H1 (cell line): ENCODE results near the gene SRP14. TPM values are rescaled to one million over a fixed set of nuclear protein-coding genes. Genes with fewer than 3 reads are reported as not detected.

Experiments
- NRF1 ChIP-seq: IDR thresholded peaks from 2 replicates; pipeline ENCODE4 v1.6.1; 2011; ENCODE audit warnings: mild to moderate bottlenecking, low read depth, low read length, improper control_type of control experiment
- POU5F1 ChIP-seq: IDR thresholded peaks from 2 replicates; pipeline ENCODE4 v1.6.1; 2011; ENCODE audit warnings: low read depth, mild to moderate bottlenecking, low read length, moderate library complexity
- SUZ12 ChIP-seq: fragments of 200-600 bp; sonication (generic); IDR thresholded peaks from 2 replicates; pipeline ENCODE4 v1.6.1; 2012; ENCODE audit warnings: mild to moderate bottlenecking, inconsistent platforms, low read length, moderate library complexity, mixed read lengths
- polyA plus RNA-seq, 7 experiments: library from polyadenylated mRNA; depleted of rRNA in 3 of 7; stranded (reverse) in 5 of 7; unstranded in 2 of 7; fragments of >200 nt in 5 of 7; fragments of 200-250 nt in 2 of 7; gene quantifications; 1 replicate in 5 of 7; 2 replicates in 1 of 7; 4 replicates in 1 of 7; pipeline versions ENCODE4 v1.2.1 to v1.2.3, GENCODE V29; 2011 to 2013; ENCODE audit warnings: missing spikeins in 2 of 7, mixed read lengths in 2 of 7
- total RNA-seq: library from RNA; stranded (reverse); fragmentation: NEBNext Ultra II Directional; extraction: Animal tissue kit (Norgen Biotek cat#: 25700); gene quantifications from 2 replicates; pipeline ENCODE4 v1.2.1, GENCODE V29; 2021
- TF ChIP-seq, protein P1 (sequence below): fragments of 300-600 bp; sonication (generic); IDR thresholded peaks from 2 replicates; pipeline ENCODE4 v1.7.1; 2012; ENCODE audit warnings: low read length, moderate library complexity, mild to moderate bottlenecking, inconsistent platforms; ENCODE audit not compliant: insufficient replicate concordance
- TF ChIP-seq, protein P2 (sequence below): IDR thresholded peaks from 2 replicates; pipeline ENCODE4 v1.6.1; 2011; ENCODE audit warnings: low read length, improper control_type of control experiment
- TF ChIP-seq, protein P3 (sequence below), 3 experiments: IDR thresholded peaks; 1 replicate in 2 of 3; 2 replicates in 1 of 3; pipeline versions ENCODE4 v1.5.1 to v1.6.1; 2011; ENCODE audit warnings: low read length in 3 of 3, mild to moderate bottlenecking in 3 of 3, inconsistent platforms in 2 of 3, low read depth in 1 of 3, moderate library complexity in 1 of 3; ENCODE audit not compliant: insufficient read depth in 1 of 3; ENCODE audit errors: control extremely low read depth in 1 of 3

The SRP14 gene
- total and polyA plus RNA-seq, 2 of the 8 experiments (the other 6 are each of a cell fraction or from before 2014, with no cell fraction given): 186 to 223 TPM

DNA sequence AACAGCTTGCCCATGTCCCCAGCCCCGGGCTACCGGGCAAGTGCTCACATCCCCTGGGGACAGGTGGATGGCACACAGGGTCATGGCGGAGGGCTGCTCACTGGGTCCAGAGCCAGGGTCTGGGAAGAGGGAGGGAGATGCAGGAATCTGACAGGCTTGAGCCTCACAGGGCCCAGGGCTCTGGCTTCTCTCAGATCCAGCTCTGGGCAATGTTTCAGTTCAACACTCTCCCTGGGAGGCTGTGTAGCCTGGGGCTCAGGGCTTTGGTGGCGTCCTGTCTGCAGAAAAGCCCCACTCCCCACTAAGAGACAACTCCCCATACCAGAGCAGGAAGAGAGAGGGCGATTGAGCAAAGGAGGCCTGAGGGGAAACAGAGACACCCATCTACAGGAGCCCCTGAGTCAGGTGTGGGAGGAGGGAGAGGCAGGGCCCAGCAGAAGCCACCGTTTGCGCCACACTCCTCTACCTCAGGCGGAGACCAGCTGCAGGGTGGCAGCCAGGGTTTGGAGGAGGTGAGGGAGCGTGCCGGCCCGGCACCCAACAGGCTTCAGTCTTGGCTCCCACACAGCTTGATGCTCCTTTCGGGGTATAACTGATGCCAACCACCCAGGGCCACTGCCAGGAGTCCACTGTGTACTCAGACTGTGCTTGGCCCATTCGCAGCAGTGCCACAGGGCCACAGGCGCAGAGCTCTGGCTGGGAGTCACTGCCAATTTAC lies 16.8 kb upstream of the SRP14 start (continued):
- TF ChIP-seq, protein P1, sequence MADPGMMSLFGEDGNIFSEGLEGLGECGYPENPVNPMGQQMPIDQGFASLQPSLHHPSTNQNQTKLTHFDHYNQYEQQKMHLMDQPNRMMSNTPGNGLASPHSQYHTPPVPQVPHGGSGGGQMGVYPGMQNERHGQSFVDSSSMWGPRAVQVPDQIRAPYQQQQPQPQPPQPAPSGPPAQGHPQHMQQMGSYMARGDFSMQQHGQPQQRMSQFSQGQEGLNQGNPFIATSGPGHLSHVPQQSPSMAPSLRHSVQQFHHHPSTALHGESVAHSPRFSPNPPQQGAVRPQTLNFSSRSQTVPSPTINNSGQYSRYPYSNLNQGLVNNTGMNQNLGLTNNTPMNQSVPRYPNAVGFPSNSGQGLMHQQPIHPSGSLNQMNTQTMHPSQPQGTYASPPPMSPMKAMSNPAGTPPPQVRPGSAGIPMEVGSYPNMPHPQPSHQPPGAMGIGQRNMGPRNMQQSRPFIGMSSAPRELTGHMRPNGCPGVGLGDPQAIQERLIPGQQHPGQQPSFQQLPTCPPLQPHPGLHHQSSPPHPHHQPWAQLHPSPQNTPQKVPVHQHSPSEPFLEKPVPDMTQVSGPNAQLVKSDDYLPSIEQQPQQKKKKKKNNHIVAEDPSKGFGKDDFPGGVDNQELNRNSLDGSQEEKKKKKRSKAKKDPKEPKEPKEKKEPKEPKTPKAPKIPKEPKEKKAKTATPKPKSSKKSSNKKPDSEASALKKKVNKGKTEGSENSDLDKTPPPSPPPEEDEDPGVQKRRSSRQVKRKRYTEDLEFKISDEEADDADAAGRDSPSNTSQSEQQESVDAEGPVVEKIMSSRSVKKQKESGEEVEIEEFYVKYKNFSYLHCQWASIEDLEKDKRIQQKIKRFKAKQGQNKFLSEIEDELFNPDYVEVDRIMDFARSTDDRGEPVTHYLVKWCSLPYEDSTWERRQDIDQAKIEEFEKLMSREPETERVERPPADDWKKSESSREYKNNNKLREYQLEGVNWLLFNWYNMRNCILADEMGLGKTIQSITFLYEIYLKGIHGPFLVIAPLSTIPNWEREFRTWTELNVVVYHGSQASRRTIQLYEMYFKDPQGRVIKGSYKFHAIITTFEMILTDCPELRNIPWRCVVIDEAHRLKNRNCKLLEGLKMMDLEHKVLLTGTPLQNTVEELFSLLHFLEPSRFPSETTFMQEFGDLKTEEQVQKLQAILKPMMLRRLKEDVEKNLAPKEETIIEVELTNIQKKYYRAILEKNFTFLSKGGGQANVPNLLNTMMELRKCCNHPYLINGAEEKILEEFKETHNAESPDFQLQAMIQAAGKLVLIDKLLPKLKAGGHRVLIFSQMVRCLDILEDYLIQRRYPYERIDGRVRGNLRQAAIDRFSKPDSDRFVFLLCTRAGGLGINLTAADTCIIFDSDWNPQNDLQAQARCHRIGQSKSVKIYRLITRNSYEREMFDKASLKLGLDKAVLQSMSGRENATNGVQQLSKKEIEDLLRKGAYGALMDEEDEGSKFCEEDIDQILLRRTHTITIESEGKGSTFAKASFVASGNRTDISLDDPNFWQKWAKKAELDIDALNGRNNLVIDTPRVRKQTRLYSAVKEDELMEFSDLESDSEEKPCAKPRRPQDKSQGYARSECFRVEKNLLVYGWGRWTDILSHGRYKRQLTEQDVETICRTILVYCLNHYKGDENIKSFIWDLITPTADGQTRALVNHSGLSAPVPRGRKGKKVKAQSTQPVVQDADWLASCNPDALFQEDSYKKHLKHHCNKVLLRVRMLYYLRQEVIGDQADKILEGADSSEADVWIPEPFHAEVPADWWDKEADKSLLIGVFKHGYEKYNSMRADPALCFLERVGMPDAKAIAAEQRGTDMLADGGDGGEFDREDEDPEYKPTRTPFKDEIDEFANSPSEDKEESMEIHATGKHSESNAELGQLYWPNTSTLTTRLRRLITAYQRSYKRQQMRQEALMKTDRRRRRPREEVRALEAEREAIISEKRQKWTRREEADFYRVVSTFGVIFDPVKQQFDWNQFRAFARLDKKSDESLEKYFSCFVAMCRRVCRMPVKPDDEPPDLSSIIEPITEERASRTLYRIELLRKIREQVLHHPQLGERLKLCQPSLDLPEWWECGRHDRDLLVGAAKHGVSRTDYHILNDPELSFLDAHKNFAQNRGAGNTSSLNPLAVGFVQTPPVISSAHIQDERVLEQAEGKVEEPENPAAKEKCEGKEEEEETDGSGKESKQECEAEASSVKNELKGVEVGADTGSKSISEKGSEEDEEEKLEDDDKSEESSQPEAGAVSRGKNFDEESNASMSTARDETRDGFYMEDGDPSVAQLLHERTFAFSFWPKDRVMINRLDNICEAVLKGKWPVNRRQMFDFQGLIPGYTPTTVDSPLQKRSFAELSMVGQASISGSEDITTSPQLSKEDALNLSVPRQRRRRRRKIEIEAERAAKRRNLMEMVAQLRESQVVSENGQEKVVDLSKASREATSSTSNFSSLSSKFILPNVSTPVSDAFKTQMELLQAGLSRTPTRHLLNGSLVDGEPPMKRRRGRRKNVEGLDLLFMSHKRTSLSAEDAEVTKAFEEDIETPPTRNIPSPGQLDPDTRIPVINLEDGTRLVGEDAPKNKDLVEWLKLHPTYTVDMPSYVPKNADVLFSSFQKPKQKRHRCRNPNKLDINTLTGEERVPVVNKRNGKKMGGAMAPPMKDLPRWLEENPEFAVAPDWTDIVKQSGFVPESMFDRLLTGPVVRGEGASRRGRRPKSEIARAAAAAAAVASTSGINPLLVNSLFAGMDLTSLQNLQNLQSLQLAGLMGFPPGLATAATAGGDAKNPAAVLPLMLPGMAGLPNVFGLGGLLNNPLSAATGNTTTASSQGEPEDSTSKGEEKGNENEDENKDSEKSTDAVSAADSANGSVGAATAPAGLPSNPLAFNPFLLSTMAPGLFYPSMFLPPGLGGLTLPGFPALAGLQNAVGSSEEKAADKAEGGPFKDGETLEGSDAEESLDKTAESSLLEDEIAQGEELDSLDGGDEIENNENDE: no peak
- TF ChIP-seq SUZ12 (no peak), POU5F1 (no peak), NRF1 (no peak)
- TF ChIP-seq, protein P2, sequence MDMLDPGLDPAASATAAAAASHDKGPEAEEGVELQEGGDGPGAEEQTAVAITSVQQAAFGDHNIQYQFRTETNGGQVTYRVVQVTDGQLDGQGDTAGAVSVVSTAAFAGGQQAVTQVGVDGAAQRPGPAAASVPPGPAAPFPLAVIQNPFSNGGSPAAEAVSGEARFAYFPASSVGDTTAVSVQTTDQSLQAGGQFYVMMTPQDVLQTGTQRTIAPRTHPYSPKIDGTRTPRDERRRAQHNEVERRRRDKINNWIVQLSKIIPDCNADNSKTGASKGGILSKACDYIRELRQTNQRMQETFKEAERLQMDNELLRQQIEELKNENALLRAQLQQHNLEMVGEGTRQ: no peak
- TF ChIP-seq, protein P3, sequence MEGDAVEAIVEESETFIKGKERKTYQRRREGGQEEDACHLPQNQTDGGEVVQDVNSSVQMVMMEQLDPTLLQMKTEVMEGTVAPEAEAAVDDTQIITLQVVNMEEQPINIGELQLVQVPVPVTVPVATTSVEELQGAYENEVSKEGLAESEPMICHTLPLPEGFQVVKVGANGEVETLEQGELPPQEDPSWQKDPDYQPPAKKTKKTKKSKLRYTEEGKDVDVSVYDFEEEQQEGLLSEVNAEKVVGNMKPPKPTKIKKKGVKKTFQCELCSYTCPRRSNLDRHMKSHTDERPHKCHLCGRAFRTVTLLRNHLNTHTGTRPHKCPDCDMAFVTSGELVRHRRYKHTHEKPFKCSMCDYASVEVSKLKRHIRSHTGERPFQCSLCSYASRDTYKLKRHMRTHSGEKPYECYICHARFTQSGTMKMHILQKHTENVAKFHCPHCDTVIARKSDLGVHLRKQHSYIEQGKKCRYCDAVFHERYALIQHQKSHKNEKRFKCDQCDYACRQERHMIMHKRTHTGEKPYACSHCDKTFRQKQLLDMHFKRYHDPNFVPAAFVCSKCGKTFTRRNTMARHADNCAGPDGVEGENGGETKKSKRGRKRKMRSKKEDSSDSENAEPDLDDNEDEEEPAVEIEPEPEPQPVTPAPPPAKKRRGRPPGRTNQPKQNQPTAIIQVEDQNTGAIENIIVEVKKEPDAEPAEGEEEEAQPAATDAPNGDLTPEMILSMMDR (IDR thresholded peaks at IDR 0.05; ENCODE audit: control extremely low read depth in 1 of 3, insufficient read depth in 1 of 3, low read depth in 1 of 3, low read length in 3 of 3): no peak
